Large intestine (tissue), 3 donors: ENCODE data around the gene MARCKS. TPM values are rescaled to one million over a fixed set of nuclear protein-coding genes. Genes with fewer than 3 reads are reported as not detected.

Experiments
- DNase-seq, 2 donors: peaks; one replicate each; pipeline versions ENCODE4 v3.0.0 to v3.0.0-alpha.2; 2013
- H3K27ac ChIP-seq: one replicate; pipeline ENCODE4 v1.5.1; 2013; ENCODE audit warnings: low read length
- H3K27me3 ChIP-seq: 2 replicates; pipeline ENCODE4 v1.6.1; 2013; ENCODE audit warnings: low read length; ENCODE audit not compliant: control insufficient read depth, insufficient read depth
- H3K36me3 ChIP-seq: 2 replicates; pipeline ENCODE4 v1.6.1; 2013; ENCODE audit warnings: low read length; ENCODE audit not compliant: control insufficient read depth, insufficient read depth
- H3K4me1 ChIP-seq: one replicate; pipeline ENCODE4 v1.6.1; 2013; ENCODE audit warnings: low read length; ENCODE audit not compliant: control insufficient read depth, insufficient read depth
- H3K4me3 ChIP-seq: one replicate; pipeline ENCODE4 v1.5.1; 2013; ENCODE audit warnings: low read length
- H3K9me3 ChIP-seq: one replicate; pipeline ENCODE4 v1.6.1; 2013; ENCODE audit warnings: mild to moderate bottlenecking, low read depth, low read length, moderate library complexity; ENCODE audit not compliant: control insufficient read depth
- WGBS: methylation state at CpG from one replicate; pipeline ENCODE4 v1.1.5; 2013; ENCODE audit warnings: low lambda C conversion rate; ENCODE audit not compliant: insufficient coverage; 5-methylcytosine and 5-hydroxymethylcytosine counted together
- polyA plus RNA-seq: library from polyadenylated mRNA; unstranded; fragments of 120-200 nt; gene quantifications from one replicate; pipeline ENCODE4 v1.2.1, GENCODE V29; 2013

The MARCKS gene
- polyA plus RNA-seq, 1 donor = 97.6 TPM

GRCh38 chr6:113859349-113860180 is 2.4 kb downstream of the MARCKS start:
- peaks cover 3% of the 10 kb centered on the region for H3K4me1 ChIP-seq
- H3K27me3 ChIP-seq = no peaks in the 10 kb centered on the region
- WGBS = no CpG with 5 or more reads among the region's 90 CpGs
- no peaks in the 10 kb centered on the region for H3K9me3 ChIP-seq
- DNase-seq = peak in 1 of 2 donors; percentile 79
- H3K4me3 ChIP-seq = peak overlapping the region; percentile 65
- H3K36me3 ChIP-seq = no peaks in the 10 kb centered on the region
- peak overlapping the region; percentile 97 for H3K27ac ChIP-seq

GRCh38 chr6:113860181-113860955 is 3.2 kb downstream of the MARCKS start:
- H3K27me3 ChIP-seq = no peaks in the 10 kb centered on the region
- no peaks in the 10 kb centered on the region for H3K36me3 ChIP-seq
- WGBS = 17% methylated on average over 2 of the region's 56 CpGs
- H3K9me3 ChIP-seq = no peaks in the 10 kb centered on the region
- peak overlapping the region; percentile 35 for H3K4me3 ChIP-seq
- peak overlapping the region; percentile 58 for H3K27ac ChIP-seq
- DNase-seq = peak in 1 of 2 donors; percentile 50
- H3K4me1 ChIP-seq = peaks cover 3% of the 10 kb centered on the region

GRCh38 chr6:113862112-113862511 is 5.0 kb downstream of the MARCKS start:
- Histone ChIP-seq H3K27me3 (no peaks in the 10 kb centered on the region), H3K36me3 (no peaks in the 10 kb centered on the region), H3K4me1 (peaks cover 3% of the 10 kb centered on the region), H3K9me3 (no peaks in the 10 kb centered on the region), H3K4me3 (no peak overlapping the region), H3K27ac (no peak overlapping the region)
- peak in 1 of 2 donors; percentile 35 for DNase-seq

GRCh38 chr6:113870917-113871316 is 13.8 kb downstream of the MARCKS start:
- Histone ChIP-seq H3K27ac (no peak overlapping the region), H3K4me3 (no peak overlapping the region), H3K27me3 (no peaks in the 10 kb centered on the region), H3K36me3 (no peaks in the 10 kb centered on the region), H3K4me1 (no peaks in the 10 kb centered on the region), H3K9me3 (no peaks in the 10 kb centered on the region)
- no CpG with 5 or more reads among the region's 2 CpGs for WGBS
- DNase-seq = no peak

- DNase-seq = peak in 1 of 2 donors; percentile 15
- Histone ChIP-seq H3K27me3 (no peaks in the 10 kb centered on the region), H3K4me1 (no peaks in the 10 kb centered on the region), H3K27ac (no peak overlapping the region), H3K4me3 (peak overlapping the region; percentile 14), H3K9me3 (no peaks in the 10 kb centered on the region), H3K36me3 (no peaks in the 10 kb centered on the region)
- 86% methylated on average over 2 of the region's 3 CpGs for WGBS
Measured at GRCh38 chr6:113871975-113872374, 14.8 kb downstream of the MARCKS start.

GRCh38 chr6:113873043-113873667 is 16.0 kb downstream of the MARCKS start:
- DNase-seq = peak; percentile 67 to 91
- Histone ChIP-seq H3K36me3 (no peaks in the 10 kb centered on the region), H3K27me3 (no peaks in the 10 kb centered on the region), H3K4me3 (peak overlapping the region; percentile 53), H3K4me1 (no peaks in the 10 kb centered on the region), H3K27ac (peak overlapping the region; percentile 65), H3K9me3 (no peaks in the 10 kb centered on the region)
- no CpG with 5 or more reads among the region's 8 CpGs for WGBS

- no CpG with 5 or more reads among the region's 2 CpGs for WGBS
- DNase-seq = no peak
- H3K4me1 ChIP-seq = no peaks in the 10 kb centered on the region
Measured at GRCh38 chr6:113875470-113875869, 18.3 kb downstream of the MARCKS start.

GRCh38 chr6:113876695-113877094 is 19.6 kb downstream of the MARCKS start:
- Histone ChIP-seq H3K27me3 (no peaks in the 10 kb centered on the region), H3K27ac (no peak overlapping the region), H3K4me1 (no peaks in the 10 kb centered on the region), H3K36me3 (no peaks in the 10 kb centered on the region), H3K9me3 (no peaks in the 10 kb centered on the region), H3K4me3 (no peak overlapping the region)
- DNase-seq = no peak
- WGBS = no CpG with 5 or more reads among the region's 1 CpG

More at GRCh38 chr6:113875470-113875869, 18.3 kb downstream of the MARCKS start:
- Histone ChIP-seq H3K27me3 (no peaks in the 10 kb centered on the region), H3K4me3 (no peak overlapping the region), H3K36me3 (no peaks in the 10 kb centered on the region), H3K27ac (no peak overlapping the region), H3K9me3 (no peaks in the 10 kb centered on the region)

GRCh38 chr6:113879186-113880096 is 22.3 kb downstream of the MARCKS start:
- peak overlapping the region; percentile 8 for H3K4me3 ChIP-seq
- H3K9me3 ChIP-seq = no peaks in the 10 kb centered on the region
- no CpG with 5 or more reads among the region's 6 CpGs for WGBS
- peak; percentile 61 to 71 for DNase-seq
- no peaks in the 10 kb centered on the region for H3K4me1 ChIP-seq
- no peaks in the 10 kb centered on the region for H3K36me3 ChIP-seq
- H3K27ac ChIP-seq = no peak overlapping the region
- H3K27me3 ChIP-seq = no peaks in the 10 kb centered on the region
